H1 (cell line): ENCODE results near the gene XPO5. TPM values are rescaled to one million over a fixed set of nuclear protein-coding genes. Genes with fewer than 3 reads are reported as not detected.

ENCODE experiments used
- CTCF ChIA-PET: fragments of 300-600 bp; sonication (Branson Sonifier 250); formaldehyde crosslinking; loops from one replicate; lab custom pipeline; 2021; ENCODE audit not compliant: partially characterized antibody; lab: Charles Lee
- POLR2A ChIA-PET: fragments of 300-600 bp; sonication (Branson Sonifier 250); formaldehyde crosslinking; loops from one replicate; lab custom pipeline; 2021; ENCODE audit warnings: inconsistent platforms; ENCODE audit not compliant: partially characterized antibody; lab: Charles Lee
- DNase-seq, 2 experiments: peaks; one replicate each; pipeline versions ENCODE4 v3.0.0 to v3.0.0-alpha.2; 2010 to 2022; ENCODE audit warnings: low spot score in 2 of 2, low read depth in 1 of 2, mixed read lengths in 1 of 2
- FAIRE-seq: peaks from 2 replicates; lab custom pipeline; 2011; peaks lifted over from hg19 to GRCh38; lab: Jason Lieb, UNC
- H2AFZ ChIP-seq: 2 replicates; pipeline ENCODE4 v1.8.1; 2012; ENCODE audit warnings: low read length, inconsistent platforms
- H2AK5ac ChIP-seq: 2 replicates; pipeline ENCODE4 v1.6.1; 2013; ENCODE audit warnings: low read depth, low read length
- H2BK120ac ChIP-seq: replicated peaks from 2 replicates; pipeline ENCODE3; 2013; ENCODE audit warnings: low read depth, low read length, inconsistent platforms
- H2BK12ac ChIP-seq: 2 replicates; pipeline ENCODE4 v1.6.1; 2013; ENCODE audit warnings: low read depth, low read length
- H2BK15ac ChIP-seq: 2 replicates; pipeline ENCODE4 v1.6.1; 2013; ENCODE audit warnings: low read length
- H2BK20ac ChIP-seq: 2 replicates; pipeline ENCODE4 v1.6.1; 2013; ENCODE audit warnings: low read length
- H2BK5ac ChIP-seq: 2 replicates; pipeline ENCODE4 v1.6.1; 2013; ENCODE audit warnings: low read depth, low read length
- H3K14ac ChIP-seq: 2 replicates; pipeline ENCODE4 v1.6.1; 2013; ENCODE audit warnings: inconsistent platforms; ENCODE audit not compliant: insufficient read length
- H3K18ac ChIP-seq: 2 replicates; pipeline ENCODE4 v1.6.1; 2013; ENCODE audit warnings: low read length; ENCODE audit errors: extremely low read depth
- H3K23ac ChIP-seq: 2 replicates; pipeline ENCODE4 v1.6.1; 2013; ENCODE audit warnings: inconsistent platforms; ENCODE audit not compliant: insufficient read length
- H3K23me2 ChIP-seq: 2 replicates; pipeline ENCODE4 v1.6.1; 2013; ENCODE audit warnings: low read depth, low read length
- H3K27ac ChIP-seq: 2 replicates; pipeline ENCODE4 v1.6.1; 2011; ENCODE audit warnings: low read depth, low read length, inconsistent platforms
- H3K27me3 ChIP-seq, 4 experiments: replicated peaks in 1 of 4; 1 replicate in 1 of 4; 2 replicates in 3 of 4; pipeline versions ENCODE4 v1.6.1 to v1.8.1; 2011 to 2013; ENCODE audit warnings: low read length in 3 of 4, mild to moderate bottlenecking in 3 of 4, inconsistent platforms in 2 of 4, mixed read lengths in 2 of 4, moderate library complexity in 1 of 4; ENCODE audit not compliant: control insufficient read depth in 3 of 4, insufficient read depth in 3 of 4; ENCODE audit errors: extremely low read depth in 1 of 4
- H3K36me3 ChIP-seq, 4 experiments: 2 replicates each; pipeline versions ENCODE4 v1.6.1 to v1.8.1; 2011 to 2013; ENCODE audit warnings: mild to moderate bottlenecking in 4 of 4, low read length in 3 of 4, moderate library complexity in 2 of 4, control low read depth in 1 of 4, inconsistent platforms in 1 of 4; ENCODE audit not compliant: insufficient read depth in 4 of 4, control insufficient read depth in 2 of 4
- H3K4ac ChIP-seq: replicated peaks from 2 replicates; pipeline ENCODE3; 2013; ENCODE audit warnings: low read length, low read depth, mixed read lengths, inconsistent platforms; ENCODE audit not compliant: insufficient read length
- H3K4me1 ChIP-seq, 4 experiments: replicated peaks in 1 of 4; 1 replicate in 1 of 4; 2 replicates in 3 of 4; pipeline versions ENCODE4 v1.6.1 to v1.8.1; 2011 to 2013; ENCODE audit warnings: low read length in 3 of 4, inconsistent platforms in 2 of 4, mixed read lengths in 1 of 4; ENCODE audit not compliant: insufficient read depth in 4 of 4, control insufficient read depth in 3 of 4
- H3K4me2 ChIP-seq, 2 experiments: 2 replicates each; pipeline versions ENCODE4 v1.6.1 to v1.8.1; 2011 to 2013; ENCODE audit warnings: low read depth in 2 of 2, low read length in 2 of 2, control low read depth in 1 of 2, inconsistent platforms in 1 of 2, mild to moderate bottlenecking in 1 of 2; ENCODE audit not compliant: insufficient read depth in 1 of 2
- H3K4me3 ChIP-seq, 4 experiments: fragments of 200-600, 300-600 bp in 1 of 4; sonication (generic), shearing (Covaris generic), sonication (Bioruptor Twin) in 1 of 4; 2 replicates each; pipeline versions ENCODE4 v1.5.1 to v1.8.1; 2011 to 2016; ENCODE audit warnings: low read length in 4 of 4, low read depth in 3 of 4, control low read depth in 2 of 4, inconsistent platforms in 2 of 4, mild to moderate bottlenecking in 2 of 4, mixed read lengths in 1 of 4, moderate library complexity in 1 of 4; ENCODE audit not compliant: insufficient read depth in 2 of 4; ENCODE audit errors: extremely low read depth in 1 of 4
- H3K56ac ChIP-seq: replicated peaks from 2 replicates; pipeline ENCODE3; 2013; ENCODE audit warnings: low read depth, mild to moderate bottlenecking, mixed read lengths, low read length, inconsistent platforms; ENCODE audit not compliant: insufficient read length
- H3K79me1 ChIP-seq: 2 replicates; pipeline ENCODE4 v1.6.1; 2013; ENCODE audit warnings: low read depth, low read length, control low read depth
- H3K79me2 ChIP-seq, 2 experiments: 2 replicates each; pipeline versions ENCODE4 v1.6.1 to v1.8.1; 2012 to 2013; ENCODE audit warnings: low read length in 2 of 2, mild to moderate bottlenecking in 2 of 2, inconsistent platforms in 1 of 2; ENCODE audit not compliant: insufficient read depth in 2 of 2, control insufficient read depth in 1 of 2
- H3K9ac ChIP-seq, 4 experiments: replicated peaks in 1 of 4; 1 replicate in 1 of 4; 2 replicates in 3 of 4; pipeline versions ENCODE4 v1.6.1 to v1.8.1; 2011 to 2013; ENCODE audit warnings: low read depth in 3 of 4, low read length in 3 of 4, control low read depth in 2 of 4, mild to moderate bottlenecking in 2 of 4, moderate library complexity in 2 of 4, inconsistent platforms in 1 of 4; ENCODE audit errors: extremely low read depth in 1 of 4
- H3K9me3 ChIP-seq, 2 experiments: 2 replicates each; pipeline versions ENCODE4 v1.6.1 to v1.8.1; 2012 to 2013; ENCODE audit warnings: mild to moderate bottlenecking in 2 of 2, moderate library complexity in 2 of 2, control low read depth in 1 of 2, inconsistent platforms in 1 of 2, low read depth in 1 of 2, low read length in 1 of 2, mixed read lengths in 1 of 2; ENCODE audit not compliant: insufficient read depth in 2 of 2
- H4K20me1 ChIP-seq, 2 experiments: replicated peaks in 1 of 2; 2 replicates each; pipeline versions ENCODE3 to v1.8.1; 2011 to 2013; ENCODE audit warnings: inconsistent platforms in 2 of 2, low read length in 2 of 2, mild to moderate bottlenecking in 1 of 2; ENCODE audit not compliant: insufficient read depth in 2 of 2, control insufficient read depth in 1 of 2
- H4K5ac ChIP-seq: 2 replicates; pipeline ENCODE4 v1.6.1; 2013; ENCODE audit warnings: low read length, low read depth, mixed read lengths, inconsistent platforms; ENCODE audit not compliant: insufficient read length
- H4K8ac ChIP-seq: 2 replicates; pipeline ENCODE4 v1.8.0; 2013; ENCODE audit warnings: mild to moderate bottlenecking, moderate library complexity, low read length, inconsistent platforms; ENCODE audit not compliant: insufficient read depth; ENCODE audit errors: extremely low read depth
- H4K91ac ChIP-seq: replicated peaks from 2 replicates; pipeline ENCODE3; 2013; ENCODE audit warnings: low read length, mixed read lengths, inconsistent platforms; ENCODE audit not compliant: insufficient read length
- BACH1 ChIP-seq: IDR thresholded peaks from 2 replicates; pipeline ENCODE4 v1.6.1; 2012; ENCODE audit warnings: low read length, improper control_type of control experiment
- CBX5 ChIP-seq: fragments of 300-800, 300-1000 bp; sonication (generic); IDR thresholded peaks from 2 replicates; pipeline ENCODE4 v1.7.1; 2016; ENCODE audit warnings: antibody characterized with exemption, low read length, low read depth
- CHD1 ChIP-seq: IDR thresholded peaks from 2 replicates; pipeline ENCODE4 v1.6.1; 2012; ENCODE audit warnings: low read depth, low read length, improper control_type of control experiment
- CTCF ChIP-seq, 3 experiments: IDR thresholded peaks; 1 replicate in 2 of 3; 2 replicates in 1 of 3; pipeline versions ENCODE4 v1.5.1 to v1.6.1; 2011; ENCODE audit warnings: low read length in 3 of 3, mild to moderate bottlenecking in 3 of 3, inconsistent platforms in 2 of 3, low read depth in 1 of 3, moderate library complexity in 1 of 3; ENCODE audit not compliant: insufficient read depth in 1 of 3; ENCODE audit errors: control extremely low read depth in 1 of 3
- HDAC2 ChIP-seq, 2 experiments: fragments of 300-600 bp in 1 of 2; sonication (generic) in 1 of 2; IDR thresholded peaks; 2 replicates each; pipeline ENCODE4 v1.6.1; 2011 to 2012; ENCODE audit warnings: low read depth in 2 of 2, low read length in 2 of 2, mild to moderate bottlenecking in 2 of 2, moderate library complexity in 2 of 2, borderline replicate concordance in 1 of 2, inconsistent platforms in 1 of 2
- JUN ChIP-seq: IDR thresholded peaks from 2 replicates; pipeline ENCODE4 v1.6.1; 2011; ENCODE audit warnings: low read depth, mild to moderate bottlenecking, improper control_type of control experiment, low read length
- MAX ChIP-seq: IDR thresholded peaks from 2 replicates; pipeline ENCODE4 v1.6.1; 2012; ENCODE audit warnings: inconsistent platforms
- POU5F1 ChIP-seq: IDR thresholded peaks from 2 replicates; pipeline ENCODE4 v1.6.1; 2011; ENCODE audit warnings: low read depth, mild to moderate bottlenecking, low read length, moderate library complexity
- RXRA ChIP-seq: IDR thresholded peaks from 2 replicates; pipeline ENCODE4 v1.6.1; 2011; ENCODE audit warnings: low read depth, mild to moderate bottlenecking, low read length, moderate library complexity; ENCODE audit not compliant: insufficient read depth
- WGBS, 2 experiments: shearing (Covaris generic) in 1 of 2; methylation state at CpG; one replicate each; pipeline versions ENCODE4 v1.1.6 to v1.1.7; 2013 to 2015; ENCODE audit warnings: low lambda C conversion rate in 2 of 2, mixed read lengths in 2 of 2, inconsistent platforms in 1 of 2, low coverage in 1 of 2, missing lambda C conversion rate in 1 of 2; ENCODE audit not compliant: insufficient replicate concordance in 2 of 2, insufficient coverage in 1 of 2, insufficient read length in 1 of 2; ENCODE audit errors: extremely low coverage in 1 of 2, missing lambda C conversion rate in 1 of 2; 5-methylcytosine and 5-hydroxymethylcytosine counted together
- polyA plus RNA-seq, 7 experiments: library from polyadenylated mRNA; depleted of rRNA in 3 of 7; stranded (reverse) in 5 of 7; unstranded in 2 of 7; fragments of >200 nt in 5 of 7; fragments of 200-250 nt in 2 of 7; gene quantifications; 1 replicate in 5 of 7; 2 replicates in 1 of 7; 4 replicates in 1 of 7; pipeline versions ENCODE4 v1.2.1 to v1.2.3, GENCODE V29; 2011 to 2013; ENCODE audit warnings: missing spikeins in 2 of 7, mixed read lengths in 2 of 7
- total RNA-seq: library from RNA; stranded (reverse); fragmentation: NEBNext Ultra II Directional; extraction: Animal tissue kit (Norgen Biotek cat#: 25700); gene quantifications from 2 replicates; pipeline ENCODE4 v1.2.1, GENCODE V29; 2021

Gene XPO5
- total and polyA plus RNA-seq, 2 of the 8 experiments (the other 6 are each of a cell fraction or from before 2014, with no cell fraction given) = 80.6 to 95.7 TPM

- Histone ChIP-seq H3K9me3 (no peaks in the 10 kb centered on the region), H3K4me1 (peaks cover 5 to 18% (median 13%) of the 10 kb centered on the region in 4 experiments; a peak in 6 of 7 replicates), H2AFZ (no peak overlapping the region), H3K18ac (no peak overlapping the region), H2BK120ac (no peak overlapping the region), H3K23ac (no peak overlapping the region), H3K4ac (no peak overlapping the region), H2BK12ac (no peak overlapping the region), H2BK5ac (no peak overlapping the region), H4K5ac (no peak overlapping the region), H3K27ac (no peak overlapping the region), H4K8ac (no peak overlapping the region), H3K9ac (peak overlapping the region in 1 of 4 experiments; percentile 37; a peak in 2 of 7 replicates), H3K36me3 (0 out of 8 replicates have a peak, but pooled peaks cover 0 to 3% (median 0%) of the 10 kb centered on the region in 4 experiments), H3K79me1 (peaks cover 17% of the 10 kb centered on the region), H3K4me2 (peak overlapping the region; percentile 21 to 35; a peak in 3 of 4 replicates), H2BK20ac (no peak overlapping the region), H3K27me3 (no peaks in the 10 kb centered on the region), H3K14ac (no peak overlapping the region), H3K4me3 (peak overlapping the region in 1 of 4 experiments; percentile 18; a peak in 1 of 8 replicates), H4K91ac (no peak overlapping the region), H4K20me1 (peaks cover 5 to 6% of the 10 kb centered on the region in 2 experiments), H3K79me2 (peaks cover 17 to 72% of the 10 kb centered on the region in 2 experiments), H3K56ac (no peak overlapping the region), H2BK15ac (no peak overlapping the region), H3K23me2 (peaks cover 4% of the 10 kb centered on the region; the same call in 1 of the 2 replicates), H2AK5ac (0 out of 2 replicates have a peak overlapping the region, but pooled peaks have one; percentile 3)
- WGBS, 2 experiments = 83% methylated on average over 11 of the region's 11 CpGs; no CpG with 5 or more reads in 1 of the 2 experiments
- FAIRE-seq (no peak), DNase-seq (no peak)
- POLR2A ChIA-PET = interaction anchor here (1.0 to 2.1 kb wide), 5 partner anchors 11 to 46 kb away, joined by 3 to 6 read pairs (median 5); no protein-coding TSS in a partner anchor
- CTCF ChIA-PET = interaction anchor here (31.7 to 32.9 kb wide), 2 partner anchors 19 to 26 kb away, joined by 495 to 536 read pairs; partner anchors contain the start of genes DLK2 and LRRC73
- TF ChIP-seq JUN (no peak), RXRA (no peak), HDAC2 (IDR thresholded peaks at IDR 0.05; ENCODE audit: borderline replicate concordance in 1 of 2, low read depth in 2 of 2, low read length in 2 of 2) (no peak), CHD1 (no peak), MAX (no peak), POU5F1 (no peak), CTCF (IDR thresholded peaks at IDR 0.05; ENCODE audit: control extremely low read depth in 1 of 3, insufficient read depth in 1 of 3, low read depth in 1 of 3, low read length in 3 of 3) (no peak), BACH1 (no peak), CBX5 (no peak)
These were observed 94.1 kb downstream of the XPO5 start for GRCh38 chr6:43481591-43482236.
